ENCODE results near the gene TRPV6. TPM values are rescaled to one million over a fixed set of nuclear protein-coding genes. Genes with fewer than 3 reads are reported as not detected.

Gene TRPV6
- total RNA-seq, 2 experiments from 2014 or later: not detected

- no peaks in the 10 kb centered on the region for H3K4me1 Mint-ChIP-seq (ENCODE audit: low read depth)
- H3K27me3 Mint-ChIP-seq: peaks cover 7% of the 10 kb centered on the region
- H3K27ac Mint-ChIP-seq: no peak overlapping the region
- H3K9me3 Mint-ChIP-seq: peaks cover 5% of the 10 kb centered on the region
- DNase-seq: no peak
- intact Hi-C loops (cut with micrococcal nuclease): no loop called here
- ChIA-PET POLR2A (no interaction called here), CTCF (interaction anchor here (0.9 kb wide), 1 partner anchor 23 kb away, joined by 3 read pairs; no protein-coding TSS in a partner anchor)
- no peak overlapping the region for H3K4me3 Mint-ChIP-seq
- H3K36me3 Mint-ChIP-seq: no peaks in the 10 kb centered on the region
Measured at GRCh38 chr7:142904128-142904527, 18.6 kb upstream of the TRPV6 start.

DNA sequence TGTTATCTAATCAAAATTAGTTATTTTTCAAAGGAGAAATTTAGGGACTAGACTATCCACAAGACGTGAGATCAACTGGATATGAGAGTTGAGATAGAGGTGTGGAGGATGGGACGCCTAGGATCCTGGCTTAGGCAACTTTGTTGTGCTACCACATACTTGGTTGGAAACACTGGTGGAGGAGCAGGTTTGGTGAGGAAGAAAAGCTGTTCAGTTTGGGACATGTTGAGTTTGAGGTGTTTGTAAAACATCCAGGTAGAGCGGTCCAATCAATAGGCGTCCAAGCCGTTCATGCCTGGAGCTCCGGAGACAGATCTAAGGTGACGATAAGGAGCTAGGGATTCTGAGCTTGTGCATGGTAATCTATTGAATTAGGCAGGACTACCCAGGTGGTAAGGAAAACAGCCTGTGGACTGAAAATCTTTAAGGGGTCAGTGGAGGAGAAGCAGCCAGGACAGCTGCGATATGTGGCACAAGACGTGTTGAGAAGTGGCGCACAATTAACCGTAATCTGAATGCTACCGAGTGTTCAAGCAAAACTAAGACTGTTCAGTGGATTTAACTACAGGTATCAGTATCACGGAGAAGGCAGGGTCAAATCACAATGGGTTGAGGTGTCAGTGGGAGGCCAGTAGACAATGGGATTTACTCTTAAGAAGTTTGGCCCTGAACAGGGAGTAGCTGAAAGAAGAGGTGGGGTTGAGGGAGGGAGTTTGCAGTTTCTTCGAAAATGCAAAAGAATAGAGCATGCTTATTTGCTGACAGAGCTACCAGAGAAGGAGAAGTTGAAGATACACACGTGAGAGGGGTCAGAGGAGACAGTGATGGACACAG, 16.1 kb upstream of the TRPV6 start:
- DNase-seq: no peak
- Mint-ChIP-seq H3K27ac (no peak overlapping the region), H3K4me3 (no peak overlapping the region), H3K4me1 (ENCODE audit: low read depth) (no peaks in the 10 kb centered on the region), H3K36me3 (no peaks in the 10 kb centered on the region), H3K27me3 (peaks cover 5% of the 10 kb centered on the region), H3K9me3 (peaks cover 5% of the 10 kb centered on the region)
- ChIA-PET POLR2A (interaction anchor here (0.6 kb wide), 1 partner anchor 170 kb away, joined by 3 read pairs; no protein-coding TSS in a partner anchor), CTCF (interaction anchor here (1.0 to 1.3 kb wide), 4 partner anchors 8 to 105 kb away, joined by 3 to 4 read pairs (median 3); no protein-coding TSS in a partner anchor)
- intact Hi-C loops (cut with micrococcal nuclease): no loop called here

GRCh38 chr7:142899661-142900060, 14.1 kb upstream of the TRPV6 start:
- Mint-ChIP-seq H3K9me3 (peaks cover 5% of the 10 kb centered on the region), H3K27me3 (peaks cover 3% of the 10 kb centered on the region), H3K27ac (no peak overlapping the region), H3K36me3 (no peaks in the 10 kb centered on the region), H3K4me1 (ENCODE audit: low read depth) (no peaks in the 10 kb centered on the region), H3K4me3 (no peak overlapping the region)
- CTCF ChIA-PET: interaction anchor here (1.4 kb wide), 1 partner anchor 10 kb away, joined by 5 read pairs; no protein-coding TSS in a partner anchor
- intact Hi-C loops (cut with micrococcal nuclease): no loop called here
- no peak for DNase-seq
- POLR2A ChIA-PET: no interaction called here

GRCh38 chr7:142898377-142899170, 13.0 kb upstream of the TRPV6 start:
- Mint-ChIP-seq H3K9me3 (no peaks in the 10 kb centered on the region), H3K4me1 (ENCODE audit: low read depth) (no peaks in the 10 kb centered on the region), H3K27ac (no peak overlapping the region), H3K4me3 (no peak overlapping the region), H3K27me3 (peaks cover 3% of the 10 kb centered on the region), H3K36me3 (no peaks in the 10 kb centered on the region)
- ChIA-PET CTCF (interaction anchor here (1.2 kb wide), 1 partner anchor 17 kb away, joined by 6 read pairs; no protein-coding TSS in a partner anchor), POLR2A (no interaction called here)
- intact Hi-C loops (cut with micrococcal nuclease): no loop called here
- no peak for DNase-seq

DNA sequence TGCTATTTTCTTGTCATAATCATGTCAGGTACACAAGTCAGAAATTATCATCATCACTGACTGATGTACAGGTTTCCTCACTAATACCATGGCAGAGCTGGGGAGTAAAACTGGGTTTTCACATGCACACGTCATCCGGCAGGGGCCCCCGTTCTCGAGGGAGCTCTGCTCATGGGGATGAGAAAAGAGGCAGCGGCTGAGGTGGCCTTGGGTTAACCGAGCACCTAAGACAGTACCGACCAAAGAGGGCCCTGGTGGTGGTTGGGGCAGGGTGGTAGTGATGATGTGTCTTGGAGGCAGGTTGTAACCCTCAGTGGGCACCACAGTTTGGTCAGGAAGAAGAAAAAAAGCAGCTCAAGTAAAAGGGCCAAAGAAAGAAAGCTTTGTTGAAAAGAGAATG, 12.1 kb upstream of the TRPV6 start:
- ChIA-PET CTCF (interaction anchor here (1.2 kb wide), 1 partner anchor 16 kb away, joined by 6 read pairs; no protein-coding TSS in a partner anchor), POLR2A (no interaction called here)
- Mint-ChIP-seq H3K4me3 (no peak overlapping the region), H3K36me3 (no peaks in the 10 kb centered on the region), H3K27ac (no peak overlapping the region), H3K27me3 (peaks cover 3% of the 10 kb centered on the region), H3K4me1 (ENCODE audit: low read depth) (no peaks in the 10 kb centered on the region), H3K9me3 (no peaks in the 10 kb centered on the region)
- intact Hi-C loops (cut with micrococcal nuclease): no loop called here
- no peak for DNase-seq

- DNase-seq: no peak
- no peak overlapping the region for H3K4me3 Mint-ChIP-seq
- no peaks in the 10 kb centered on the region for H3K9me3 Mint-ChIP-seq
- no peak overlapping the region for H3K27ac Mint-ChIP-seq
- H3K27me3 Mint-ChIP-seq: peaks cover 3% of the 10 kb centered on the region
- H3K4me1 Mint-ChIP-seq (ENCODE audit: low read depth): no peaks in the 10 kb centered on the region
- CTCF ChIA-PET: no interaction called here
- POLR2A ChIA-PET: no interaction called here
- no peaks in the 10 kb centered on the region for H3K36me3 Mint-ChIP-seq
- intact Hi-C loops (cut with micrococcal nuclease): no loop called here
Measured at GRCh38 chr7:142896741-142897379, 11.3 kb upstream of the TRPV6 start.

- Mint-ChIP-seq H3K9me3 (no peaks in the 10 kb centered on the region), H3K4me3 (no peak overlapping the region), H3K36me3 (no peaks in the 10 kb centered on the region), H3K27me3 (peaks cover 3% of the 10 kb centered on the region), H3K4me1 (ENCODE audit: low read depth) (no peaks in the 10 kb centered on the region), H3K27ac (no peak overlapping the region)
- CTCF ChIA-PET: no interaction called here
- intact Hi-C loops (cut with micrococcal nuclease): no loop called here
- no peak for DNase-seq
- POLR2A ChIA-PET: no interaction called here
Measured at GRCh38 chr7:142896151-142896550, 10.6 kb upstream of the TRPV6 start.

DNA sequence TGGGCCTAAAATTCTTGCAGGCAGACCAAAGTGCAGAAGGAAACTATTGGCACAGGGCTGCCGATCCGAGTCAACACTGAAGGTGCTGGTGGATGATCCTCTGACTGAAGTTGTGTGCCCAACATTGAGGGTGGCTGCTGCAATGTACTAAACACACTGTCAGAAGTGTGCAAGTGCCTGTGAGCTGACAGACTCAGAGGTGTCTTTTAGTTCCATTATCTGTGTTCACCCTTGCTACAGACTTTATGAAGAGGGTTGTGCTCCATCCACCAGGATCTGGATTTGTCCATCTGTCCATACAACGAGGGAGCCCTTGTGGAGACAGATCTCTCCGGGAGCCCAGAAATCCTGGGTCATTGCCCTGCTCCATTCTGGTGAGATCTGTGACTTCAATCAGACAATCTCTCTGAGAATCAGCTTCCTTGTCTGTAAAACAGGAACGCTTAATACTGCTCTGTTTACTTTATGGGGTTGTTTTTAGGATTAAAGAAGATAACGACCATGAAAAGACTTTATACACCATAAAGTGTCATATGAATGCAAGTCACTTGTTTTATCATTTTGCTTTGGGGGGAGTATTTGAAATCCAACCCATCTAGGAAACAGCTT, 9.5 kb upstream of the TRPV6 start:
- H3K36me3 Mint-ChIP-seq: no peaks in the 10 kb centered on the region
- H3K9me3 Mint-ChIP-seq: no peaks in the 10 kb centered on the region
- ChIA-PET POLR2A (no interaction called here), CTCF (interaction anchor here (1.0 to 1.9 kb wide), 2 partner anchors 14 to 22 kb away, joined by 3 to 6 read pairs; no protein-coding TSS in a partner anchor)
- peaks cover 6% of the 10 kb centered on the region for H3K27me3 Mint-ChIP-seq
- H3K4me3 Mint-ChIP-seq: no peak overlapping the region
- intact Hi-C loops (cut with micrococcal nuclease): no loop called here
- no peak for DNase-seq
- no peaks in the 10 kb centered on the region for H3K4me1 Mint-ChIP-seq (ENCODE audit: low read depth)
- no peak overlapping the region for H3K27ac Mint-ChIP-seq

GRCh38 chr7:142894112-142894984, 8.8 kb upstream of the TRPV6 start:
- CTCF ChIA-PET: interaction anchor here (1.0 to 1.9 kb wide), 2 partner anchors 13 to 22 kb away, joined by 3 to 6 read pairs; no protein-coding TSS in a partner anchor
- DNase-seq: no peak
- intact Hi-C loops (cut with micrococcal nuclease): no loop called here
- Mint-ChIP-seq H3K27ac (no peak overlapping the region), H3K9me3 (no peaks in the 10 kb centered on the region), H3K4me3 (no peak overlapping the region), H3K36me3 (no peaks in the 10 kb centered on the region), H3K4me1 (ENCODE audit: low read depth) (no peaks in the 10 kb centered on the region), H3K27me3 (peaks cover 6% of the 10 kb centered on the region)
- POLR2A ChIA-PET: no interaction called here

DNA sequence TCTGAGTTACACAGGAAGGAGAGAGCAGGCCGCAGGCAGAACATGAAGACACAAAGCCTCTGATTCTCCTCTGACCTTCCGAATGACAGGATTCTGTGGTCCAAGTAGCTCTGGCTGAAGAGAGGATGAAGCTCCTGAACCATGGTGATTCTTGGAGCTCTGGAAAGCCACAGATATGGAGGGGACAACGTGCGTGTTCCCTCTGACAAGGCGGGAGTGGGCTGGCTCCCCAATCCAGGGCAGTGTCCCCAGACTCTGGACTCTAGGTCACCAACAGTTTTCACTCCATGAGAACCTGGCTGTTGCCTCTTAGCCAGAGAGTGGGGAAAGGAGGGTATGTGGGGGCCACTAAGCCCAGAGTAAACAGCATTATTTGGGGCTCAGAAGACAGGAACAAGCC, 7.4 kb upstream of the TRPV6 start:
- no peak for DNase-seq
- intact Hi-C loops (cut with micrococcal nuclease): no loop called here
- ChIA-PET CTCF (interaction anchor here (0.6 kb wide), 1 partner anchor 32 kb away, joined by 5 read pairs; no protein-coding TSS in a partner anchor), POLR2A (no interaction called here)
- Mint-ChIP-seq H3K9me3 (no peaks in the 10 kb centered on the region), H3K4me1 (ENCODE audit: low read depth) (no peaks in the 10 kb centered on the region), H3K27ac (no peak overlapping the region), H3K4me3 (no peak overlapping the region), H3K36me3 (no peaks in the 10 kb centered on the region), H3K27me3 (peaks cover 6% of the 10 kb centered on the region)

DNA sequence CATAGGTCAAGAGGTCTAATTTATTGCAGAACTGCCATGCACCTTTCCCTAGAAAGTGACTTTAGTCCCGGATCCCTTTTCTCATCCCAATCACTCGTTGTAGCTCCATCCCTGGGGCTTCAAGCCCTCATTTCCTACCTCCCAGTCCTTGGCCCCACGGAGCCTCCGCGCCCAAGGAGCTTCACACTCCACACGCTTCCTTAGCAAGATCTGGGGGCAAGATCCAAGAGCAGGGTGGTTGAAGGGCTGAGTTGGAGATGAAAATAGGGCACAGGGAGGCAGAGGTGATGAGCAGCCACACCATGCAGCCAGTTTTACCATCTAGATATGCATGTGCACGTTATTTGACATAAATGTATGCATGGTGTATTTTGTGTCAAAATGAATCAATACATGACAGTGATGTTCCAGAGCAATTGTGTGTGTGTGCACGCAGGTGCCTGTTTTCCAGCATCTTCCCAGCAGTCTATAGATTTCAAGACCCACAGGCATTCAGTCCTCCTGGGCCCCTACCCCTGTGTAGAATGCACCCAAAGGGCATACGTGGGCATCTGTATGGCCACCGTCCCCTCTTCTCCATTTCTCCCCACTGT, 6.0 kb upstream of the TRPV6 start:
- Mint-ChIP-seq H3K36me3 (no peaks in the 10 kb centered on the region), H3K9me3 (no peaks in the 10 kb centered on the region), H3K4me1 (ENCODE audit: low read depth) (no peaks in the 10 kb centered on the region), H3K27ac (no peak overlapping the region), H3K27me3 (peaks cover 2% of the 10 kb centered on the region), H3K4me3 (no peak overlapping the region)
- ChIA-PET POLR2A (no interaction called here), CTCF (no interaction called here)
- no peak for DNase-seq
- intact Hi-C loops (cut with micrococcal nuclease): no loop called here

Data from activated CD4-positive, alpha-beta memory T cell treated with anti-CD3 and anti-CD28 coated beads for 36 hours (primary cell).